CMK (cell line): ENCODE data around the gene TNFRSF8.

Experiments used
- DNase-seq: peaks from one replicate; pipeline ENCODE4 v3.0.0-alpha.2; 2010; ENCODE audit warnings: low read depth

TNFRSF8 gene

DNA sequence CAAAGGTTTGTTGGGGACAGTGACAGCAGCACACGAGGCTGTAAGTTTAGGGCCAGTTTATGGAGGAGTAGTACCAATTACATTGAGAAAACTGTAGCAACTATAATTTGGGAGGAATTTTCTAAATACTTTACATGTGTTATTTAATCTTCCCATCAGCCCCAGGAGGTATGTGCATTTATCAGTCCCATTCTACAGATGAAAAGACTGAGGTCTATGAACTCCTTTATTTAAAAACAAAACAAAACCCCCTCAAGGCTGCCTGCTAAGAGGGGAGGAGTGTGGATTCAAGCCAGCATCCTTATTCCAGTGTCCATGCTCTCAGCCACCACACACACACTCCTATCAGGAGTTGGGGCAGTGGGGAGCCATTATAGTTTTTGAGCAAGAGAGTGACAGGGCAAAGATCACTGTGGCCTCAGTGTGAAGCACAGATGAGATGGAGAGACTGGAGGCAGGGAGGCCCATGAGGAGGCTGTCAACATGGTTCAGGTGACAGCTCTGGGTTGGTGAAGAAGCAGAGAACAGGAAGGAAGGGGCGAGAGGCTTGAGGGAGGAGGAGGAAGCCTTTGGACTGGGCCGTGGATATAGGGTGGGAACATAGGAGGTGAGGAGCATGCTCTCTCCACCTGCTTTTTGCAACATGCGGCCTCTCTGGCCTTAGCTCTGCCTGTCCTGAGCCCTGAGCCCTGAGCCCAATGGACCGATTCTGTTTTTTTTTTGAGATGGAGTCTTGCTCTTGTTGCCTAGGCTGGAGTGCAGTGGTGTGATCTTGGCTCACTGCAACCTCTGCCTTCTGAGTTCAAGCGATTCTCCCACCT lies 113.4 kb downstream of the TNFRSF8 start:
- no peak for DNase-seq

DNA sequence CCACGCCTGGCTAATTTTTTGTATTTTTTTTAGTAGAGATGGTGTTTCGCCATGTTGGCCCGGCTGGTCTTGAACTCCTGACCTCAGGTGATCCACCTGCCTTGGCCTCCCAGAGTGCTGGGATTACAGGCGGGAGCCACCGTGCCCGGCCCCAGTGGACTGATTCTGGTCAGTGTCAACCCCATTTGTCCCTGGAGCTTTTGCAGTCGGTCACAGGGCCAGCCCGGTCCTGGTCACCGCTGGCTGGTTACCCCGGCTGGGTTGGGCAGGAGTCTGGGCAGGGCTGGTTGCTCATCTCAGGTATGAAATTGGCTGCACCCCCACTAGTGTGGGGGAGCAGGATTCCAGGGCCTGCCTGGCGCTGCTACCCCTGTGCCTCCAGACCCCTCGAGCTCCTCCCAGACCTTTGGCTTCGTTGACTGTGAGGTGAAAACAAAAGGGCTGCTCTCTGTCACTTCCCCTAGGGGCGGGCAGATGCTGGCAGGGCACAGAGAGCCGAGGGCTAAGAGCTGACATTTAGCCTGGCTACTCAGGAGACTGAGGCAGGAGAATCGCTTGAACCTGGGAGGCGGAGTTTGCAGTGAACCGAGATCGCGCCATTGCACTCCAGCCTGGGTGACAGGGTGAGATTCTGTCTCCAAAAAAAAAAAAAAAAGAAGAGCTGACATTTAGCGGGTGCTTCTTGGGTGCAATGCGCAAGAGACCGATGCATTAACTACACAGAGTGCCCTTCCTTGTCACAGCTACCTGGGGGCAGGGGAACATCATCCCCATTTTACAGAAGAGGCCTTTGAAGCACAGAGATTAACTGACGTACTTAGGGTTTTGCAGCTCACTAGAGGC lies 114.3 kb downstream of the TNFRSF8 start:
- DNase-seq = no peak

DNA sequence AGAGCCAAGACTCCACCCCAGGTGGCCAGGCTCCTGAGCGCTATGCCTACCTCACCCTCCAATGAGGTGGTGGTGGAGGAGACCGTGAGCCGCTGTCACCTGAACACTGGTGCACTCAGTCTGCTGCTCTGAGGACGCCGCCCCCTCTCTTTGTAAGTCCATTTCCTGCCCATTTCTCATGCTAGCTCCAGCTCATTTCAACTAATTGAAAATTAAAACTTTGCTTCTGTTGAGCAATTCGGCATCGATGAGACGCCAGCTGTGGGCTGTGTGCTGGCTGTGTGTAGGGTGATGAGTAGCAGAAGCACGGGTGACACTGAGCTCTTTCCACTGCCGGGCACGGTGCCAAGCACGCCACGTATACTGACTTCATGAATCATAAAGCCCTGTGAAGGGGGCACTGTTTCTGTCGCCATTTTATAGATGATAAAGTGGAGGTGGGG lies 114.9 kb downstream of the TNFRSF8 start:
- DNase-seq = no peak

DNA sequence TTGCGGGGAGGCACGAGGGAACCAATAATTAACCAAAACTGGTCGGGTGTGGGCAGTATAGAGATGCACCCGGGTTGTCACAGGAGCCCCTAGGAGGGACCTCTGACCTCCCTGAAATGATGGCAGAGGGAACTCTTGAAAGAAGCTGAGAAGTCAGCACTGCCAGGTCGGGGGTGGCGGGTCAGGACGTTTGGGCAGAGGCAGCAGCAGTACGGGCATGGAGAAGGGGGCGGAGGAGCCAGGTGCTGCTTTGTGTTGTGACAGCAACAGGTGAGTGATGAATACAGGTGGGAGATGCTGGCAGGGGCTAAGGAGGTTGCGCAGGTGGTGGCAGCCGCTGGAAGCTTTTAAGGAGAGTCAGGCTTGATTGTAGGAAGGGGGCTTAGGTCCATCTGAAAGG lies 115.4 kb downstream of the TNFRSF8 start:
- DNase-seq = no peak

DNA sequence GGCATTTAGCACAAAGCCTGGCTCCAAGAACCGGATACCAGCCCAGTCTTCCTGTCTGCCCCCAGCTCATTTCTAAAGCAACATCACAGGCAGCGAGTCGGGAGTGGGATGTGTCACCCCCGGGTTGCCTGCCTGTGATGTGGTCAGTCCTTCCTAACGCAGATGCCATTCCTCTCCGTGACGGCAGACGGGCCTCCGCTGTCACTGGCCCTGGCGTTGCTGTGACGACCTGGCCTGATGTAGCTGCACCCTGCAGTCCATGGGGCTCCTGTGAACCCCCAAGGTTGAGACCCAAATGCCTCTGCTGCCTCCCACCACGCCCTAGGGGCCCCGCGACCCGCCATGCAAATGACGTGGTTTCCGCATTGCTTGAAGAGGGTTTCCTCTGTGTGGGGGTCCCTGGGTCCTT lies 116.0 kb downstream of the TNFRSF8 start:
- DNase-seq = no peak

DNA sequence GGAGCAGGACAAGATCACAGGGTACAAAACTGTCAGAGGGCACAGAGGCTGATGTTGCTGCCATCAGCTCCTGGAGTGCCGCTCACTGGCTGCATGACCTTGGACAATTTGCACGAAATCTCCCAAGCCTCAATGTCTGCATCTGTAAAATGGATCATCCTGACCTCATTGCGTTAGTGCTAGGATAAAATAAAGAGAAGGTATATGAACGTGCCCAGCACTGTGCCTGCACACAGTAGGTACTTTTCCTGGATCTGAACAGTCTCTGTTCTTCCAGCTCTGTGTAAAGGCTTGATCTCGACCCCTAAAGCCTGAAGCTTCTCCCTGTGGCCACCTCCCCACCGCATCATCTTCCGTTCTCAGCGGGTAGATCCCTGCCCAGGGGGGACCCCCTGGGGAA lies 116.6 kb downstream of the TNFRSF8 start:
- no peak for DNase-seq

DNA sequence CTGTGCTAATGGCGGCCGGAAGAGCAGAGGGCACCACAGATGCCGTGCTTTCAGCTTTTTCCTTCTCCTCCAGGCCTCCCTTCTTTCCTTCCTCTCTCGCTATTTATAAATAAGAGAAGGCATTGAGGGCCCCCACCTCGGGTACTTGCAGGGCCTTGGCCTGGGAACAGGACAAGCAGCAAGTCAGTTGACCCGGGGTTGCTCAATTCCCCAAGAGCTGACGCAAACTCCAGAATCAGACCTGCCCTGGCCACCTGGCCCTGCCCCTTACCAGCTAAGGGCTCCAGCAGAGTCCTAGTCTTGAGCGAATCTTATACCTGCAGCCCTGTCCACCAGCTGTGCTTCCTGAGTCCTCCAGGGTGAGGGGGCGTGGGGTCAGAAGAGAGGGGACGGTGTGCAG lies 117.2 kb downstream of the TNFRSF8 start:
- DNase-seq = no peak

DNA sequence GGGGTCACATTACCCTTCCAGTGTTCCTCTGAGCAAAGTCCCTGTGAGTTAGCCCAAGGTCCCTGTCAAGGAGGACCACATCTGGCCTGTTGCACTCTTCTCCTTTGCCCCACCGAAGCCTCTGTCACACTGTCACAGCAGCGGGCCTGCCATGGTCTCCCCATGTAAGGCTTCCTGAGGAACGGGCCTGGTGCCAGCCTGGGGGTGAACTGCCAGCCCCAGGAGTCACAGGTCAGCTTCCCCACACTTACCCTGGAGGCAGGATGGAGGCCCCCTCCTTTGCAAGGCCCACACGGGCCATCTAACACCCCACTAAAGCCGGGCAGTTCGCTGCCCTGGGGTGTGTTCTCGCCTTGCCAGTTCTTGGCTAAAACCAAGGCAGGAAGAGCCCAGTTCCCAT lies 117.8 kb downstream of the TNFRSF8 start:
- no peak for DNase-seq

DNA sequence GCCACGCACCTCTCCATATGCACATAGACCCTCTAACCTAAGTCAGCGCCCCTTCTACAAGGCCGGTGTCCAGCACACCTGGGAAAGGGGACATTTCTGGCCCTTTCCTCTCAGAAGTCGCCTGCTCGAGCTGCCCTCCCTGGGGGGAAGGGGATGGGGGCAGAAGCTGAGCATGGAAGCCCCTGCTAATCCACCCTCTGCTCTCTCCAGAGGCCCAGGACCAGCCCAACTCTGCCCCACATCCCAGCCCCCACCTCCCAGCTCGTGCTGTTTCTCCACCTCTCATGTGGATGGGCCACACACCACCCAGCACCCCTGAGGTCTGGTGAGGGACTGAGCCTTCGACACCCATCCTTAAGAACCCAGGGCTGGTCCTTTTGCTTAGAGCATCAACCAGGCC lies 118.5 kb downstream of the TNFRSF8 start:
- DNase-seq = no peak

DNA sequence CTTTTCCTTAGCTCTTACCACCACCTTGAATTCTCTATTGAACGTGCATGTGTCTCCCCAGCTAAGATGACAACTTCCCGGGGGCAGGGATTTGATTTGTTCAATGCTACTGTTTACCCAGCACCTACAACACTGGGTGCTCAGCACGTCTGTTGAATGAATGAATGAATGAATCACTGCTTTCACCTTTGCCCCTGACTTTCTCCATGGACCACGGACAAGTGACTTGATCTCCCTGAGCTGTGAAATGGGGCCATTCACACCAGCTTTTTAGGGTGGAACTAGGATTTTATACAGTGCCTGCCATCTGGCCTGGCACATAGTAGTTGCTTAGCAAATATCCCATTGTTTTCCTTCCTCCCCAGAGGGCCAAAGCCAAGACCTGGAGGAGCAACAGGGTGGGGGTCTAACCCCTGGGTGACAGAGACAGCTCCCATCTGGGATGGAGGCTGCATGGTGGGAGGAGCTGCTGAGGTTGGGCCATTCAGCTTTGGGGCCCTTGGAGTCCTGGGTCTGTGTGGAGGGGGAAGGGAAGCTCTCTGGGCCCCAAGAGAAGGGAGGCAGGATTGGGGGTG lies 119.4 kb downstream of the TNFRSF8 start:
- DNase-seq = no peak

DNA sequence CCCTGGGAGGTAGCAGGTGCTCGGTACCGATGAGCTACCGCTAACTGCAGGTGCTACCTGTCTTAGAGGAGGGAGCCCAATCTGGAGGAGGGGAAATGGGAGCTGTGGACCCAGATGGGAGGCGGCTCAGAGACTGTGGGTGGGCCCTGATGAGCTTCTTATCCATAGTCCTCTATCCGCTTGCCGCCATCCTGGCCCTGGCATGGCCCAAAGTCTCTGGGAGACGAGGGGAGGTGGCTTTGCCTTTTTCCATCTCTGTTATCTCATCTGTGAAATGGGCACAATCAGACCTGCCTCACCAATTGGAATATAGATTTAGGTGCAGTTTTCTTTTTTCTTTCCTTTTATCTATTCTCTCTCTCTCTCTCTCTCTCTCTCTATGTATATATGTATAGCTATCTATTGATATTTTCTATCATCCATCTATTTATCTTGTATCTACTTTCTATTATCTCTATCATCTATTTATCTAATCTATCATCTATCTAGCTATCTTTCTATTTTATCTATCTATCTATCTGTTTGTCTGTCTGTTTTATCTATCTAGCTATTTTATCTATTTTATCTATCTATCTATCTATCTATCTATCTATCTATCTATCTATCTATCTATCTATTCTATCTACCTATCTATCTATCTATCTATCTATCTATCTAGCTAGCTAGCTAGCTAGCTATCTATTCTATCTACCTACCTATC lies 120.1 kb downstream of the TNFRSF8 start:
- no peak for DNase-seq

DNA sequence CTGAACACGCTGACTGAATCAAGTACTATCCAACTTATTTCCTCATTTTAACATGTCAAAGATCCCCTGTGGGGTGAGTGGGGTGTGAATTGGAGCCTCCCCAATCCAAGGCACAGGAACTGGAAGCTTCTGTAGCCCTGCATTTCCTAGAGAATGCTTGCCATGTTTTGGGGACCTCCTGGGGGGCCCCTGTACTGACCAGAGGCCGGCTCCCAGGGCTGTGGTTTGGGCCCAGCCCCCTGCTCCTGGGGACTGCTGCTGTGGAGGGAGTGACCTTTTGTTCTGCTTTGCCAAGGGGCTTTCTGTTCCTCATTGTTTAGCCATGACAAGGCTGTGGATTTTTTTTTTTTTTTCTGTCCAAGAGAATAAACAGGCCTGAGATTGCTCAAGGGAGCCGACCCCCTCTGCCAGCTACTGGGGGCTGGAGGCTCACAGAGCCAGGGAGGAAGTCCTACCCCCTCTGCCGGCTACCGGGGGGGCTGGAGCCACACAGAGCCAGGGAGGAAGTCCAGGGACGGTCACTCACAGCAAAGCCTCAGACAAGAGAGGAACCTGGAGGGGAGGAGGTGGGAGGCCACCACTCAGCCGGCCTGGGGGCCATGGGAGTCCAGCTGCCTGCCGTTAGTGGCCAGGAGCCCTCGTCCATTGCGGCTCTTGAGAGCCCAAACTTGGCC lies 121.0 kb downstream of the TNFRSF8 start:
- peak; percentile 80 for DNase-seq

DNA sequence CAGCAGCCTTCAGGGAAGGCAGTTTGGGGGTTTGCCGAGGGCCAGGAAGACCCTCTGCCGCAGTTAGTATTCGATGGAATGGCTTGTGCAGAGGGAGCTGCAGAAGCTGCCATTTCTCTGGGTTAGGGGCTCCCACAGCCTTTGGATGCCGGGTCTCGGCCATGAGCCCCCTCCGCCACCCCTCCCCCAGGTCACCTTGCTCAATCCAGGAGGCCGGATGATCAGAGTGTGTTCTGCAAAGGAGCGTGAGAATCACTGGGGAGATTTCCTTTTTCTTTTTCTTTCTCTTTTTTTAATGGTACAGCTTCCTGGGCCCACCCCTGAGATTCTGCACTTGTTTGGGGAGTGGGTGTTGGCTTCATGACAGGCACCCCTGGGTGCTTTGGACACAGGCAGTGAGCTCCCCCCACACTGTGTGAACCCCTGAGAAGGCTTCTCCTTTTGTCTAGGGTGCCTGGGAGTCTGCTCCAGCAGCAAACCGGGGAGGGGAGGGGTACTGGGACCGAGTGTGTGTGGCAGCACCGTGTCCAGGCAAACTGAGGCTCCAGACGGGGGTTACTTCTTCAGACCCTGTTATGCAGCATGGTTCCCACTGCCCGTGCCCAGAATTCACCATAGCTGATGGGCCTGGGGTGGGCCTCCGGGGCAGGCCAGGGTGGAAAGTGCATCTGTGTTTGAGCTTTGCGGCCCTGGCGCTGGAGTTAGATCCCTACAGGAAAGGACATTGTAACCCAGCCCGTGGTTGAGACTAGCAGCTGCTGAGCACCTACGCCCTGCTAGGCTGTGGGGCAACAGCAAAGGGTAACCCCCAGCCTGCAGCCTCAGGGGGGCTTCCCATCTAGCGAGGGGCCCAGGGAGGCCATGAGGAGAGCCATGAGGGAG lies 122.2 kb downstream of the TNFRSF8 start:
- no peak for DNase-seq

DNA sequence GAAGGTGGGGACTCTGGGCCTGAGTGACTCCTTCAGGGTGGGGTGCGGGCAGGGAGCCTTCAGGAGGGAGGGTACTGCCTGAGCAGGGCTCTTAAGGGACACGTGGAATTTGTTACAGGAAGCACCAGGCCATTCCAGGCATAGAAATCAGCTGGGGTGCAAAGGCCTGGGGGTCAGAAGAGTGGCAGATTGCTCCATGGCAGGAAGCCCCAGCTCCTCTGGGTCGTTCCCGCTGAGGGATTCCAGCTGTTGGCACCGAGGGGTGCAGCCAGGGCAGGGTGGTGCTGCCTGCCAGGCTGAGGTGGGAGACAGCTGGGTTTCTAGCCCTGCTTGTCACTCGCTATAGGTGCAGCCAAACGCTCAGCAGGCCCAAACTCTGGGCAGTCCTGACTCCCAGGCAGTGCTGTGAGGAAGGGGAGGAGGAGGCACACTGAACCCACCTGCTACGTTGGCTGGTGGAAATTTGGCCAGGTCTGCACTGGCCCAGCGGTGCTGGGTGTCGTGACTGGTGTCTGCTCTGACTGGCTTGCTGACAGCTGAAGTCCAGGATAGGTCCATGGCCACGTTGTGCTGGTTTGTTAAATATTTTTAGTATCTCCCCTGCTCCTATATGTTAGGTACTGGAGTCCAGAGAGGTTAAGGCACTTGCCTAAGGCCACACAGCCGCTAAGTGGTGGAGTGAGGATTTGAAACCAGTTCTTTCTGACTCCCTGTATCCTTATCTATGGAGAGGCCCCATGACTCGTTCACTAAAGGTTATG lies 123.0 kb downstream of the TNFRSF8 start:
- DNase-seq = no peak

DNA sequence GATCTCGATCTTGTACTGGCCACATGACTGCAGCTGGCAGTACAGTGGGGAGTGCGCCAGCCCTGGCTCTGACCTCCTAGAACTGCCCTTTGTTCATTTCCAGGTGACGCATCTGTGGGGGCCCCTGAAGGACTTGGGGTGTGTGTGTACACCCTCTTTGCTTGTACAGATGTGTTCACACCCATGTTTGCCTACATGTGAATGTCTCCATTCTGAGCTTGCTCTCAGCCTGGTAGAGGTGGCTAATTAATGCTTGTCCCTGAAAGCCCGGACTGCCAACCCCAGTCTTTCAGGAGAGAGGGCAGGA lies 123.5 kb downstream of the TNFRSF8 start:
- no peak for DNase-seq

DNA sequence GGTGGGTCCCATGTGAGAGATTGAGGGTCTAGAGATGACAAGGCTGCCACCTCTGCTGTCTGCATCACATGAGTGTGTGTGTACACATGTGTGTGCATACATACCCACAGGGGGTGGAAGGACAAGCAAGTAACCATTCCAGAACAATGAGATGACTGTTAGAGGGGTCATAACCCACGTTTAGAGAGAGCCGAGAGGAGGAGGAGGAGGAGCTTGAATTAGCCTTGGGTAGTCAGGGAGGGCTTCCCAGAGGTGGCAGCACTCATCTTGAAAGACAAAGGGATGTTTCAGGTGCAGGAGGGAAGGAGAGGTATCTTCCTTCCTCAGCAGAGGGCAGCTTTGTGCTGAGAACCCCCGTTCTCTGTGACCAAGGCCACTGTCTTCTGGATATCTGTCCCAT lies 125.0 kb downstream of the TNFRSF8 start:
- no peak for DNase-seq

DNA sequence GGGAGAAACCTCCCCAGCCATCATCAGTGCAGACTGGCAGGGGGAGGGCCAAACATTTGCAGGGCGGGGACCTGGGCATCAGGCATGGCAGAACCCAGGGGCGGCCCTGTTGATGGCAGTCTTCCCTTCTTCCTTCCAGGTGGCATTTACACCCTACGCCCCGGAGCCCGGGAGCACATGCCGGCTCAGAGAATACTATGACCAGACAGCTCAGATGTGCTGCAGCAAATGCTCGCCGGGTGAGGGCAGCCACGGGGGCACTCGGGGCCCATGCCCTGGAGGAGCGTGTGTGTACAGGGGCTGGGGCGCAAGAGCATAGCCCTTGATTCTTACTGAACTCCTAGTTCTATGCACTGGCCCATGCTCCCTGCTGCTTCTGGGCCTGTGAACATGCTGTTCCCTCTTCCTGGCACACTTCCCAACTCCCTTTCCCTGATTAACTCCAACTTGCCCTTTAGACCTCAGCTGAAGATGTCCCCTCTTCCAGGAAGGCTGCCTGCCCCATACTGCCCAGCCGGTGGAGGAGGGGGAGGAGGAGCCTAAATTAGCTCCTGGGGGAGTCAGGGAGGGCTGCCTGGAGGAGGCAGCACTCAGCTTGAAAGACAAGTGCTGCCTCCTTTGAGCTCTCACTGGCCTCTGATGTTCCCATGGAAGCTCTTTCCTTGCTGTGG lies 125.7 kb downstream of the TNFRSF8 start:
- DNase-seq = no peak

DNA sequence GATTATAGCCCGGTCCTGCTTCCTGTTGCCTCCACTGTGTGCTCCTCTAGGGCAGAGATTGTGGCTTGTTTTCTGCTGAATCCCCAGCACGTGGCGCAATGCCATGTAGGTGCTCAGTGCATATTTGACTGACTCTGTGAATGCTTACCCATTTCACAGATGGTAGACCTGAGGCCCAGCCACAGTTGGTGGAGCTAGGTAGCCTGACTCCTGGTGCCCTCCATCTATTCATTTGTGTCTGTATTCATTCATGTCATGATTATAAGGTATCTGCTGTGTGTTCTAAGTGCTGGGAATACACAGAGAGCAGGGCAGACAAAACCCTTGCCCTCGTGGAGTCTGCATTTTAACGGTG lies 126.2 kb downstream of the TNFRSF8 start:
- DNase-seq = no peak

DNA sequence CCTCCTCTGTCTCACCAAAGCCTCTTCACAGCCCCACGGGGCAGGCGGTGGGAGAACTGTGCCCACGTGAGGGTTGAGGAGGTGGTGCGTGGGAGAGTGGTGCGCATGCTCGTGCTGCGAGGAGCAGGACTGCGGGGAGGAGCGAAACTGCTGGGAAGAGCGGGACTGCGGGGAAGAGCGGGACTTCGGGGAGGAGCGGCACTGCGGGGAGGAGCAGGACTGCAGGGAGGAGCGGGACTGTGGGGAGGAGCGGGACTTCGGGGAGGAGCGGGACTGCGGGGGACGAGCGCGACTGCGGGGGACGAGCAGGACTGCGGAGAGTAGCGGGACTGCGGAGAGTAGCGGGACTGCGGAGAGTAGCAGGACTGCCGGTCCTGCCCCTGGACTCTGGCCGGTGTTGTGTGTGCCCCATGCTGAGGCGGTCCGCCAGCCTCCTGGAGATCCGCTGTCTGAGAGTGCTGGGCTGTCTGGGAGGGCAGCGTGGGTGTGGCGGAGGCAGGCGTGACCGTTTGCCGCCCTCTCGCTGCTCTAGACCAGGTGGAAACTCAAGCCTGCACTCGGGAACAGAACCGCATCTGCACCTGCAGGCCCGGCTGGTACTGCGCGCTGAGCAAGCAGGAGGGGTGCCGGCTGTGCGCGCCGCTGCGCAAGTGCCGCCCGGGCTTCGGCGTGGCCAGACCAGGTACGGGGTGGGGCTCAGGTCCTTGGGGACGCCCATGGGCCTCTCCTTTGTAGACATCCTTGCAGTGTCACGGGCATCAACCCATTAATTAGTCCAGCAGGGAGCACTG lies 128.3 kb downstream of the TNFRSF8 start:
- DNase-seq = no peak
